Liver (tissue), 3 donors: Measurements from ENCODE around the gene ADAM19.

Experiments
- EGR1 ChIP-seq, 2 donors: IDR thresholded peaks; 2 replicates each; pipeline ENCODE4 v1.6.1; 2016 to 2018; ENCODE audit warnings: antibody characterized with exemption in 2 of 2, low read depth in 2 of 2
- FOXA1 ChIP-seq: IDR thresholded peaks from 2 replicates; pipeline ENCODE4 v1.6.1; 2016; ENCODE audit warnings: antibody characterized with exemption
- HNF4A ChIP-seq, 2 donors: conservative IDR thresholded peaks; 2 replicates each; pipeline ENCODE4 v1.6.1; 2016; ENCODE audit warnings: antibody characterized with exemption in 2 of 2, mild to moderate bottlenecking in 2 of 2
- HNF4G ChIP-seq: IDR thresholded peaks from 2 replicates; pipeline ENCODE4 v1.6.1; 2016; ENCODE audit warnings: antibody characterized with exemption
- REST ChIP-seq: IDR thresholded peaks from 2 replicates; pipeline ENCODE4 v1.6.1; 2016; ENCODE audit warnings: antibody characterized with exemption, mild to moderate bottlenecking
- RXRA ChIP-seq, 2 donors: IDR thresholded peaks; 2 replicates each; pipeline ENCODE4 v1.6.1; 2017 to 2018; ENCODE audit warnings: antibody characterized with exemption in 2 of 2, mild to moderate bottlenecking in 1 of 2
- SP1 ChIP-seq: IDR thresholded peaks from 2 replicates; pipeline ENCODE4 v1.6.1; 2018; ENCODE audit warnings: antibody characterized with exemption, mild to moderate bottlenecking
- YY1 ChIP-seq: IDR thresholded peaks from 2 replicates; pipeline ENCODE4 v1.6.1; 2016; ENCODE audit warnings: antibody characterized with exemption, mild to moderate bottlenecking
- TF ChIP-seq, protein P1 (sequence below): fragments of 150-350 bp; IDR thresholded peaks from 2 replicates; pipeline ENCODE4 v1.5.1; 2017; ENCODE audit warnings: improper control_type of control experiment, low read depth, low read length; ENCODE audit not compliant: missing input control
- TF ChIP-seq, protein P2 (sequence below): IDR thresholded peaks from 2 replicates; pipeline ENCODE4 v1.6.1; 2016; ENCODE audit warnings: antibody characterized with exemption
- donor health status: healthy.
- donor health status: healthy.

GRCh38 chr5:157476702-157477408 is 98.7 kb downstream of the ADAM19 start:
- TF ChIP-seq RXRA (IDR thresholded peaks at IDR 0.05) (no peak), YY1 (no peak), SP1 (no peak), HNF4A (conservative IDR thresholded peaks at IDR 0.05) (peak in 1 of 2 donors; percentile 29), EGR1 (IDR thresholded peaks at IDR 0.05; ENCODE audit: low read depth in 2 of 2) (no peak), REST (no peak), FOXA1 (no peak), HNF4G (no peak)
- TF ChIP-seq, protein P1, sequence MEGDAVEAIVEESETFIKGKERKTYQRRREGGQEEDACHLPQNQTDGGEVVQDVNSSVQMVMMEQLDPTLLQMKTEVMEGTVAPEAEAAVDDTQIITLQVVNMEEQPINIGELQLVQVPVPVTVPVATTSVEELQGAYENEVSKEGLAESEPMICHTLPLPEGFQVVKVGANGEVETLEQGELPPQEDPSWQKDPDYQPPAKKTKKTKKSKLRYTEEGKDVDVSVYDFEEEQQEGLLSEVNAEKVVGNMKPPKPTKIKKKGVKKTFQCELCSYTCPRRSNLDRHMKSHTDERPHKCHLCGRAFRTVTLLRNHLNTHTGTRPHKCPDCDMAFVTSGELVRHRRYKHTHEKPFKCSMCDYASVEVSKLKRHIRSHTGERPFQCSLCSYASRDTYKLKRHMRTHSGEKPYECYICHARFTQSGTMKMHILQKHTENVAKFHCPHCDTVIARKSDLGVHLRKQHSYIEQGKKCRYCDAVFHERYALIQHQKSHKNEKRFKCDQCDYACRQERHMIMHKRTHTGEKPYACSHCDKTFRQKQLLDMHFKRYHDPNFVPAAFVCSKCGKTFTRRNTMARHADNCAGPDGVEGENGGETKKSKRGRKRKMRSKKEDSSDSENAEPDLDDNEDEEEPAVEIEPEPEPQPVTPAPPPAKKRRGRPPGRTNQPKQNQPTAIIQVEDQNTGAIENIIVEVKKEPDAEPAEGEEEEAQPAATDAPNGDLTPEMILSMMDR: peak; percentile 56
- TF ChIP-seq, protein P2, sequence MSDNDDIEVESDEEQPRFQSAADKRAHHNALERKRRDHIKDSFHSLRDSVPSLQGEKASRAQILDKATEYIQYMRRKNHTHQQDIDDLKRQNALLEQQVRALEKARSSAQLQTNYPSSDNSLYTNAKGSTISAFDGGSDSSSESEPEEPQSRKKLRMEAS: no peak
